NCI-H146 treated with DMSO at 0.1 percent for 48 hours (cell line): ENCODE measurements around the gene ACTL9.

Experiments used
- DNase-seq: peaks from one replicate; lab custom pipeline; 2025; ENCODE audit not compliant: unreplicated experiment; lab: John Stamatoyannopoulos, UW

Gene ACTL9

GRCh38 chr19:8686549-8686948 lies 12.0 kb downstream of the ACTL9 start:
- no peak for DNase-seq

DNA sequence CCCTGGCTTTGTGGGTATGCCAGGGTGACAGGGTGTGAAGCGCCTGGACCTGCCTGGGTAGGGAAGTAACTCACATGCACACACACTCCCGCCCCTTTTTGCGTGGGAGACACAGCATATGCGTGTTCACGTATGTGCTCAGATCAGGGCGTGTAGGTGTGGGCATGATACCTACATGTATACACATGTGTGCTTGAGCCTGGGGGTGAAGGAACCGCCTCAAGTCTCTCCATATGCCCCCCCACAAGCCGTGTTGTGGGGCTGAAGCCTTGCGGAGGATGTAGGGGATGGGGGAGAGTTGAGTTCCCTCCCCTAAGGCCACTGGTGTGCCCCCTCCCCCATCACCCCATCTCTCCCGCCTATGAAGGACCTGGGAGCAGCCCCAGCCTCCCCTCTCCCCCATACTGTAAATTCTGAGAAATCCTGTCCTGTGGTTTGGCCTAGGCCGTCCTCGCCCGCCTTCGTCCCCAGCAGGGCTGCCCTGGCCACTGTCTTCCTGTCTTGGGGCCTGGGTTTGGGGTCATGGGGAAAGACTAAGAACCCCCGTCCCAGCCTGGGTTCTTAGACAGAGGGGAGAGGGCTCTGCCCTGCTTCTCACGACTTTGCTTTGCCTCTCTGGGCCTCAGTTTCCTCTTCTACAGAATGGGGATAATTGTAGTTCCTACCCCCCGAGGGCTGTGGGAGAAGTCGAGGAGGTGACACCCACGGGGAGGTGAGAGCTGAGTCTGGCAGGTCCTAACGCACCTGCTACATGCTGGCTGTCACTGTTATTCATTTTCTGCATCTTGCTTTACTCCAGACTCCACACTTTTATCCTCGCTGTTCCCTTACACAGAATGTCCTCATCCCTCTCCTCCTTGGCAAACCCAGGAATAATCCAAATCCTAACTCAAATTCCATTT lies 14.3 kb downstream of the ACTL9 start:
- DNase-seq = no peak

GRCh38 chr19:8682931-8683330 lies 15.7 kb downstream of the ACTL9 start:
- DNase-seq = no peak

DNA sequence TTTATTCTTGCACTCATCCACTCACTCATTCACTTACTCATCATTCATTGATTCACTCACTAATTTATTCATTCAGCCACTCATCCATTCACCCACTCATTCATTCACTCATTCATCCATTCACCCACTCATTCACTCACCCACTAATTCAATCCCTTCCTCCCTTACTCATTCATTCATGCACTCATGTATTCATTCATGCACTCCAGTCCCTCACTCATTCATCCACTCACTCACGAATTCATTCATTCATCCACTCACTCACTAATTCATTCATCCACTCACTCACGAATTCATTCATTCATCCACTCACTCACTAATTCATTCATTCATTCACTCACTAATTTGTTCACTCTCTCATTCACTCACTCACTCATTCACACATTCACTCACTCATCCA lies 16.1 kb downstream of the ACTL9 start:
- DNase-seq = no peak

- DNase-seq = no peak
These were observed 17.1 kb downstream of the ACTL9 start for GRCh38 chr19:8681345-8682029.

- no peak for DNase-seq
These were observed 17.8 kb downstream of the ACTL9 start for GRCh38 chr19:8680676-8681344.

GRCh38 chr19:8678244-8678807 lies 20.3 kb downstream of the ACTL9 start:
- no peak for DNase-seq

- DNase-seq = no peak
These were observed 23.5 kb downstream of the ACTL9 start for GRCh38 chr19:8675066-8675465.

- no peak for DNase-seq
These were observed 25.2 kb downstream of the ACTL9 start for GRCh38 chr19:8673276-8673891.

DNA sequence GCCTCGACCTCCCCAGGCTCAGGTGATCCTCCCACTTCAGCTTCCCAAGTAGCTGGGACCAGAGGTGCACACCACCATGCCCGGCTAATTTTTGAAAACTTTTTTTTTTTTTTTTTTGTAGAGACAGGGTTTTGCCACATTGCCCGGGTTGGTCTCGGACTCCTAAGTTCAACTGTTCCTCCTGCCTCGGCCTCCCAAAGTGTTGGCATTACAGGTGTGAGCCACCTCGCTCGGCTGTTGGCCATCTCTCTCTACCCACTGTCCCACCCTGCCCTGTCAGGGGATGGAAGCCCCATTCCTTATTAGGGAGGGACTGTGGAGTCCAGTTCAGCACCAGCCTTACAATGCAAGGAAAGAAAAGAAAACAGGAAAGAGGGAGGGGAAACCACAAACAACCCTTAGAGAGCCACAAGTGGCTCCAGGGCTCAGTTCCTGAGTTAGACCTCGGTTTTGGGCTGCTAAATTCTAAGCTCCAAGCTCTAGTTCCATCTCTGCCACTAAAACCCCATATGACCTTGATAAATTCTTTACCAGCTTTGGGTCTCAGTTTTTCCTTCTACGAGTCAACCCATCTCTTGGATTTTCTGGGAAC lies 31.7 kb downstream of the ACTL9 start:
- DNase-seq = no peak

- DNase-seq = no peak
These were observed 33.0 kb downstream of the ACTL9 start for GRCh38 chr19:8665468-8666213.

GRCh38 chr19:8664671-8665057 lies 33.9 kb downstream of the ACTL9 start:
- DNase-seq = no peak

GRCh38 chr19:8663920-8664670 lies 34.5 kb downstream of the ACTL9 start:
- no peak for DNase-seq

GRCh38 chr19:8662263-8662662 lies 36.3 kb downstream of the ACTL9 start:
- no peak for DNase-seq

DNA sequence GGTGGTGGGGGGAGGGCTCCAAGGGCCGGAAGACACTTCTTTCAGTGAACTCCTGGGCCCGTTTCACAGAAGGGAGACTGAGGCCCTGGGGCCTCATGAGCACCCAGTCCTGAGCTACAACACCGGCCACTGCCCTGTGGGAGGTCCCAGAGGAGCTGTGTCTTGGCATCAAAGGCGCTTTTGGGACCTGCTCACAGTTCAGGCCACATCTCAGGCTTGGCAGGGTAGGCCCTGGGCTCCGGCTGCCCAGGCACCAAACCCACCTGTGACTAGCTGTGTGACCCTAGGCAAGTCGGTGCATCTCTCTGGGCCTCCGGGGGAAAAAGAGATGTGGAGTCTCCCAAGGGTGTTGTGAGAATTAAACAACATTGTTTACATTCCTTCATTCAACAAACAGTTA lies 38.7 kb downstream of the ACTL9 start:
- no peak for DNase-seq

DNA sequence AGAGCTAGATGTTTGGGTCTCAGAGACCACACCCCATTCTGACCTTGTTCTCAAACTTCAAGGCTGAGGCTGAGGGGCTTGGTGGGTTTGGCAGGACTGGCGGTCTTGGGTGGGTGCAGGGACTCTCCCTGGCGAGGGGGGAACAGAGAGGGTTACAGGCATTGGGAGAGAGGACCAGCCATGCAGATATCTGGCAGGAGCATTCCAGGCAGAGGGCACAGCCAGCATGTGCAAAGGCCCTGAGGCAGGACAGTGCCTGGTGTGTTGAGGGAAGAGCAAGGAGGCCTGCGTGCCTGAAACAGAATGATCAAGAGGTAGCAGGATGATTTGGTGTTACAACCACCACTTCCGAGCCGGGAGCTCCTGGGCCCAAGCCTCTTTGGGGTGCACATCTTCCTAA lies 40.7 kb downstream of the ACTL9 start:
- no peak for DNase-seq

GRCh38 chr19:8655340-8655709 lies 43.3 kb downstream of the ACTL9 start:
- no peak for DNase-seq

DNA sequence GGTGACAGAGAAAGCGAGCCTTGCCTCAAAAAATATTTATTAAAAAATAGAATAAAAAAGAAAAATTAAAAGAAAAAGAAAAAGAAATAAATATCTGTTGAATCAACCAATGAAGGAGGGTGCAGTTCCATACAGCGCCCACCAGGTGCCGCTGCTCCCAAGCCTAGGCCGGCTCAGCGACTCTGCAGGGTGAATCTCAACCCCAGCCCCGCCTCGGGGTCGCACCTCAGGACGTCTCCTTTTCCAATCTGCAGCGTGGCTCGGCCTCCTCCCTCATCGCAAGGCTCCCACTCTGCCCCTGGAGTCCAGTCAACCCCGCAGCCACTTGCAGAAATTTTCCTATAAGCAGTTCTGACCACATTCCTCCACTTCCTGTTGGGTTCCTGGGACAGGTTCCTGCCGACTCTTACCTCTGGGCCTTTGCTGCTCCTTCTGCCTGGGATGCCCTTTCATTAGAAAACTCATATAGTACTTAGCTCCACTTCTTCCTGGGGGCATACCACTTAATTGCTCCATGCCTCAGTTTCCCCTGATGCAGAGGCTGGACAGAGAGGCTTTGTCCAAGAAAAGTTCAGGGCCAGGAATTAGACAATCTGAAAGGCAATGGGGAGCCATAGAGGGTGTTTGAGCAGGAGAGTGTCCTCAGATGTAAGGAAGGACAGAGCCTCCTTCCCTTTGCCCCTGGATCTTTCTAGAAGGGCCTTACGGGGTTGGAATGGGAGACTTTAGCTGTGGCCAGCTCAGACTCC lies 43.8 kb downstream of the ACTL9 start:
- no peak for DNase-seq

DNA sequence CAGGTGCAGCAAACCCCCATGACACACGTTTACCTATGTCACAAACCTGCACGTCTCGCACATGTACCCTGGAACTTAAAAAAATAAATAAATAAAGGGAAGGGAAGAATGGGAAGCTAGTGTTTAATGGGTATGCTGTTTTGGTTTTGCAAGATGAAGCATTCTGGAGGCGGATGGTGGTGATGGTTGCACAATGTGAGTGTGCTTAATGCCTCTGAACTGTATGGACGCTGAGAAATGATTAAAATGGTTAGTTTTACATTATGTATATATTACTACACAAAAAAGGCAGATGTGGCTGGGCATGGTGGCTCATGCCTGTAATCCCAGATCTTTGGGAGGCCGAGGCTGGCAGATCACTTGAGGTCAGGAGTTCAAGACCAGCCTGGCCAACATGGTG lies 50.4 kb downstream of the ACTL9 start:
- no peak for DNase-seq
